Subcutaneous adipose tissue (tissue), 4 donors: Measurements from ENCODE around the gene SFMBT2. TPM values are rescaled to one million over a fixed set of nuclear protein-coding genes. Genes with fewer than 3 reads are reported as not detected.

Experiments used
- CTCF ChIP-seq: fragments of 450-650 bp; IDR thresholded peaks from one replicate; pipeline ENCODE4 v1.5.1; 2016; ENCODE audit warnings: low read depth, mild to moderate bottlenecking, control low read depth, antibody characterized with exemption, moderate library complexity
- total RNA-seq, 4 donors: library from RNA; depleted of rRNA; stranded (reverse); fragments of >200 nt; gene quantifications; one replicate each; pipeline ENCODE4 v1.1.0, GENCODE V29; 2016

The SFMBT2 gene
- total RNA-seq, 4 donors from 2014 or later: 3.7 to 11.7 (median 7.0) TPM

- TF ChIP-seq CTCF: no peak
Observed at GRCh38 chr10:7265396-7266123, 145.3 kb downstream of the SFMBT2 start.

GRCh38 chr10:7264313-7264756 is 146.5 kb downstream of the SFMBT2 start:
- no peak for TF ChIP-seq CTCF

- TF ChIP-seq CTCF: no peak
Observed at GRCh38 chr10:7263616-7264015, 147.2 kb downstream of the SFMBT2 start.

GRCh38 chr10:7261351-7261750 is 149.5 kb downstream of the SFMBT2 start:
- no peak for TF ChIP-seq CTCF

GRCh38 chr10:7260912-7261311 is 149.9 kb downstream of the SFMBT2 start:
- no peak for TF ChIP-seq CTCF

GRCh38 chr10:7260412-7260900 is 150.4 kb downstream of the SFMBT2 start:
- TF ChIP-seq CTCF: no peak

- no peak for TF ChIP-seq CTCF
Observed at GRCh38 chr10:7258948-7259523, 151.8 kb downstream of the SFMBT2 start.
